ENCODE measurements around the gene MNAT1. TPM values are rescaled to one million over a fixed set of nuclear protein-coding genes. Genes with fewer than 3 reads are reported as not detected.

Gene MNAT1
- total RNA-seq, 1 donor from 2014 or later, result 25.5 TPM

DNA sequence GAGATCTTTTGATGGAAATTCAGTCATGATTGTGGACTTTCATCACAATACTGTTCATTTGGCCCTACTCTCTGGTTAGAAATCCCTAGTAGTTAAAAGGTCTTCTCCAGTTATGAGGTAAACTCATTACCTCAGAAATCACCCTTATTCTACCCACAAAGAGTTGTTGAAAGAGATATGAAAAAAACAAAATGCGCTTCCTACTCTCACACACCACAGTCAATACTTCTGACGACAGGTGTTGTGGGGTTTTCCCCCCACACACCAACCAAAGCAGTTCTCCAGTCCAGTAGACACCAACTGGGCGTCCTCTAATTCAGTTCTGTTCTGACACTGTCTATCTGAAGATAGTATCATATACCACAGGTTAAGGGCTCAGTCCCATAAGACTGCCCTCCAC is 191.4 kb downstream of the MNAT1 start:
- H3K4me3 ChIP-seq, result no peak overlapping the region
- H3K27ac ChIP-seq, result no peak overlapping the region
- H3K36me3 ChIP-seq, result no peaks in the 10 kb centered on the region
- intact Hi-C loops (cut with DNase I), result no loop called here
- H3K9me3 ChIP-seq, result no peaks in the 10 kb centered on the region
- ATAC-seq, result no peak
- no peak for DNase-seq
- H3K4me1 ChIP-seq, result no peaks in the 10 kb centered on the region
- no peaks in the 10 kb centered on the region for H3K27me3 ChIP-seq
- TF ChIP-seq, protein P1, sequence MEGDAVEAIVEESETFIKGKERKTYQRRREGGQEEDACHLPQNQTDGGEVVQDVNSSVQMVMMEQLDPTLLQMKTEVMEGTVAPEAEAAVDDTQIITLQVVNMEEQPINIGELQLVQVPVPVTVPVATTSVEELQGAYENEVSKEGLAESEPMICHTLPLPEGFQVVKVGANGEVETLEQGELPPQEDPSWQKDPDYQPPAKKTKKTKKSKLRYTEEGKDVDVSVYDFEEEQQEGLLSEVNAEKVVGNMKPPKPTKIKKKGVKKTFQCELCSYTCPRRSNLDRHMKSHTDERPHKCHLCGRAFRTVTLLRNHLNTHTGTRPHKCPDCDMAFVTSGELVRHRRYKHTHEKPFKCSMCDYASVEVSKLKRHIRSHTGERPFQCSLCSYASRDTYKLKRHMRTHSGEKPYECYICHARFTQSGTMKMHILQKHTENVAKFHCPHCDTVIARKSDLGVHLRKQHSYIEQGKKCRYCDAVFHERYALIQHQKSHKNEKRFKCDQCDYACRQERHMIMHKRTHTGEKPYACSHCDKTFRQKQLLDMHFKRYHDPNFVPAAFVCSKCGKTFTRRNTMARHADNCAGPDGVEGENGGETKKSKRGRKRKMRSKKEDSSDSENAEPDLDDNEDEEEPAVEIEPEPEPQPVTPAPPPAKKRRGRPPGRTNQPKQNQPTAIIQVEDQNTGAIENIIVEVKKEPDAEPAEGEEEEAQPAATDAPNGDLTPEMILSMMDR (IDR thresholded peaks at IDR 0.05), result no peak

DNA sequence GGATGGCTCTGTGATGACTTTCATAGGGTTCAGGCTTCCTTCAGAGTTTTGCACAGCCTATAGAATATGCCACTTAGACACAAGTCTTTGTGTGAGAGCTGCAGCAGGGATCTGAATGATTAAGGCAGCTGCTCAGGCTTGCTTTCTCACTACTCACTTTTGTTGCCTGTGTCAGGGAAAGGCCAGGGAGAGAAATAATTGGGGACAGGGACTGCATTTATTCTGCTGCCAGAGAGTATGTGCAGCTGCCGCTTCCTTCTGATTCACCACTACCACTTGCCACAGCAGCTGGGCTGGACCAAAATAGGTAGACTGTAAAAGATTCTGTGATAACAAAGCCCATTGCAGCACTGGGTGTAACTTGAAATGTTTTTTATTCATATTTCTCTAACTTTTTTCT is 196.7 kb downstream of the MNAT1 start:
- H3K4me1 ChIP-seq, result no peaks in the 10 kb centered on the region
- H3K27me3 ChIP-seq, result no peaks in the 10 kb centered on the region
- TF ChIP-seq, protein P1 (IDR thresholded peaks at IDR 0.05), result no peak
- intact Hi-C loops (cut with DNase I), result no loop called here
- H3K27ac ChIP-seq, result no peak overlapping the region
- no peak overlapping the region for H3K4me3 ChIP-seq
- no peaks in the 10 kb centered on the region for H3K9me3 ChIP-seq
- no peaks in the 10 kb centered on the region for H3K36me3 ChIP-seq
- ATAC-seq (no peak), DNase-seq (no peak)

DNA sequence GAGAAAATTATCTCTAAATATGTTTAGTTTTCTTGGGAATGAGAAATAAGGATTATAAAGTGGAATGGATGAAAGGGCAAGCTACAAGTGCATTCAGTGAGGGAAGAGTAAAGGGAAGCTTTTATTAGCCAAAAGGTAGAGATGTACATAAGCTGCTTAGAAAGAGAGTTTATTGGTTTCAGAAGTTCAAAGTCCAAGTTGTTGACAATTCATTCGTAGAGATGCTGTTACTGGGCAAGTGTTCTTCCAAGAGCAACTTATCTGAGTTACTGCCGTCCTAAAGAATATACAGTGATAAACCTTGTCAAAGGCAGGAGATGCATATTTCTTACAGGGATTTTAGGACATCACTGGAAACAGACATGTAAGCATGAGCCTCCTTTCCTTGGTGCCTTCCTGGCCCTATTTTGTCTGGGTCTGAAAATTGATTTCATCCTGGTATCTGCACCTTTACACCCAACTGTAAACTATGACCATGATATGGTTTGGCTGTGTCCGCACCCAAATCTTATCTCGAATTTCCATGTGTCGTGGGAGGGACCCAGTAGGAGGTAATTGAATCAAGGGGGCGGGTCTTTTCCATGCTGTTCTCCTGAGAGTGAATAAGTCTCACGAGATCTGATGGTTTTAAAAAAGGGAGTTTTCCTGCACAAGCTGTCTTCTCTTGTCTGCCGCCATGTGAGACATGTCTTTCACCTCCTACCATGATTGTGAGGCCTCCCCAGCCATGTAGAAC is 199.5 kb downstream of the MNAT1 start:
- H3K27me3 ChIP-seq, result no peaks in the 10 kb centered on the region
- no peaks in the 10 kb centered on the region for H3K36me3 ChIP-seq
- H3K27ac ChIP-seq, result no peak overlapping the region
- DNase-seq (no peak), ATAC-seq (no peak)
- H3K4me1 ChIP-seq, result no peaks in the 10 kb centered on the region
- TF ChIP-seq, protein P1 (IDR thresholded peaks at IDR 0.05), result no peak
- intact Hi-C loops (cut with DNase I), result no loop called here
- no peak overlapping the region for H3K4me3 ChIP-seq
- no peaks in the 10 kb centered on the region for H3K9me3 ChIP-seq

DNA sequence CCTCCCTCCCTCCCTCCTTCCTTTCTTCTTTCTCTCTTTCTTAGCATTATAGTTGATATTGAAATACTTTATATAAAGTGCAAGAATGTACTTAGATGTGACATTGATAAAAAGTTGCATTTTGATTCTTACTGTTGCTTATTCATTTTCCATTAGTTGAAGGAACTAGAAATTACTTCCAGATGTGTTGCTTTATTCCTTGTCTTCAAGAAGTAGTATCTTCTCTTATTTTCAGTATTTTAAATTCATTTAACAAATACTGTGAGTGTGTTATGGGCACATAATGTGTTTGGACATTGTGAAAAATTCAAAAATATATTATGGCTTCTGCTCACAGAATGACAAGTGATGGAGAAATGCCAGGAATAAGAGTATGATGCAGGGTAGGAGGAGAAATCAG is 200.8 kb downstream of the MNAT1 start:
- no peaks in the 10 kb centered on the region for H3K4me1 ChIP-seq
- DNase-seq (no peak), ATAC-seq (no peak)
- H3K27me3 ChIP-seq, result no peaks in the 10 kb centered on the region
- H3K9me3 ChIP-seq, result no peaks in the 10 kb centered on the region
- no peaks in the 10 kb centered on the region for H3K36me3 ChIP-seq
- TF ChIP-seq, protein P1 (IDR thresholded peaks at IDR 0.05), result no peak
- no peak overlapping the region for H3K4me3 ChIP-seq
- intact Hi-C loops (cut with DNase I), result no loop called here
- H3K27ac ChIP-seq, result no peak overlapping the region

DNA sequence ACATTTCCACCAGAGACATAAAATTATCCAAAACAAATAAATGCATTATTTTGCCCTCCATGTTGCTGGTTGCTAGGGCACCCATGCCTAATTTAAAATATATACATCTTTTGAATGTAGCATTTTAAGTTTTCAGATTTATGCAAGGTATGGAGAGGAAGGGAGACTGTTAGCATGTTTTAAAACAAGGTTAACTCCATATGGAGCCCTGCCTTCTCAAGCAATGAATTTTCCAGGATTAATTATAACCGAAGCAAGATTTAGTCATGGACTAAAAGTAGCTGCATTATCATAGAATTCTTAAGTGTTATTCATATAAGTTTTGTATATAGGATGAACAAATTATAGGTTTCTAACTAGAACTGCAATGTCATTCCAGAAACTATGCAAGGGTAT is 209.1 kb downstream of the MNAT1 start:
- ATAC-seq (no peak), DNase-seq (no peak)
- H3K9me3 ChIP-seq, result no peaks in the 10 kb centered on the region
- no peaks in the 10 kb centered on the region for H3K27me3 ChIP-seq
- no peak overlapping the region for H3K27ac ChIP-seq
- H3K4me3 ChIP-seq, result no peak overlapping the region
- no peaks in the 10 kb centered on the region for H3K36me3 ChIP-seq
- intact Hi-C loops (cut with DNase I), result no loop called here
- TF ChIP-seq, protein P1 (IDR thresholded peaks at IDR 0.05), result no peak
- H3K4me1 ChIP-seq, result no peaks in the 10 kb centered on the region

DNA sequence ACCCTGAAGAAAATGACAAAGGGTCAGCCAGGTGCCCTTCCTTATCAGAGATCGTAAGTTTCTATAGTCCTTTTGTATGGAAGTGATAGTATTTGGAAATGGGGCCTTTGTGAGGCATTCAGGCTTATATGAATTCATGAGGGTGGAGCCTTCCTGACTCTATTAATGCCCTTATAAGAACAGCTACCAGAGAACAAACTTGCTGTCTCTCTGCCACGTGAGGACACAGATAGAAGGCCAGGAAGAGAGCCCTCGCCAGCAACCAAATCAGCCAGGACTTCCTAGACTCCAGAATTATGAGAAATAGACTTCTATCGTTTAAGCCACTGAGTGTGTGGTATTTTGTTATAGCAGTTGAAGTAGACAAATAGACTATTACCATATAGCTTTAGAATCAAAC is 209.6 kb downstream of the MNAT1 start:
- DNase-seq (no peak), ATAC-seq (no peak)
- intact Hi-C loops (cut with DNase I), result no loop called here
- no peak overlapping the region for H3K27ac ChIP-seq
- no peaks in the 10 kb centered on the region for H3K36me3 ChIP-seq
- TF ChIP-seq, protein P1 (IDR thresholded peaks at IDR 0.05), result no peak
- H3K9me3 ChIP-seq, result no peaks in the 10 kb centered on the region
- no peaks in the 10 kb centered on the region for H3K27me3 ChIP-seq
- H3K4me3 ChIP-seq, result no peak overlapping the region
- H3K4me1 ChIP-seq, result no peaks in the 10 kb centered on the region

Measured in upper lobe of right lung (tissue), 1 donor.